K562 (cell line): ENCODE measurements around the gene BTRC. TPM values are rescaled to one million over a fixed set of nuclear protein-coding genes. Genes with fewer than 3 reads are reported as not detected.

Source experiments
- ATAC-seq: fragments of 200-7000 bp; cut with Tn5 transposase; 3 replicates; pipeline ENCODE4 v1.9.1; 2020; ENCODE audit warnings: moderate library complexity
- BruUV-seq: library from RNA; stranded (reverse); fragments of 400-500 nt; replicated peaks from 2 replicates; lab custom pipeline; 2021; lab: Mats Ljungman, UMichigan
- CTCF ChIA-PET: fragments of 300-600 bp; formaldehyde crosslinking; extraction: SDS; loops from one replicate; lab custom pipeline; 2021; ENCODE audit warnings: low intra/inter-chr PET ratio; lab: Yijun Ruan, JAX
- POLR2A ChIA-PET: fragments of 300-600, 350-650 bp; sonication (Branson Sonifier 250); formaldehyde crosslinking; extraction: SDS; loops from one replicate; lab custom pipeline; 2021; ENCODE audit warnings: antibody characterized with exemption, inconsistent platforms; lab: Yijun Ruan, JAX
- DNase-seq, 4 experiments: peaks; one replicate each; pipeline versions ENCODE4 v3.0.0 to v3.0.0-alpha.2; 2011 to 2018; ENCODE audit warnings: low spot score in 3 of 4, mixed read lengths in 3 of 4; ENCODE audit errors: extremely low read depth in 1 of 4
- FAIRE-seq: peaks from 2 replicates; lab custom pipeline; 2011; peaks lifted over from hg19 to GRCh38; lab: Jason Lieb, UNC
- H2AFZ ChIP-seq: 2 replicates; pipeline ENCODE4 v1.6.0; 2011; ENCODE audit warnings: low read depth, low read length, control low read depth, inconsistent platforms
- H3K27ac ChIP-seq: fragments of 200-600 bp; 3 replicates; pipeline ENCODE4 v1.8.0; 2011; ENCODE audit warnings: low read depth, mild to moderate bottlenecking, control low read depth, inconsistent platforms, low read length, moderate library complexity, mixed read lengths; ENCODE audit errors: extremely low read depth
- H3K27me3 ChIP-seq, 2 experiments: fragments of 300-600 bp in 1 of 2; 2 replicates in 1 of 2; 3 replicates in 1 of 2; pipeline versions ENCODE4 v1.6.0 to v1.8.0; 2011; ENCODE audit warnings: inconsistent platforms in 2 of 2, low read length in 2 of 2, mild to moderate bottlenecking in 1 of 2, mixed read lengths in 1 of 2, moderate library complexity in 1 of 2; ENCODE audit not compliant: control insufficient read depth in 2 of 2, insufficient read depth in 2 of 2
- H3K36me3 ChIP-seq: fragments of 300-600 bp; 3 replicates; pipeline ENCODE4 v1.8.0; 2011; ENCODE audit warnings: mild to moderate bottlenecking, low read length, inconsistent platforms; ENCODE audit not compliant: control insufficient read depth, insufficient read depth
- H3K4me1 ChIP-seq, 2 experiments: fragments of 200-600 bp in 1 of 2; replicated peaks in 1 of 2; 2 replicates in 1 of 2; 3 replicates in 1 of 2; pipeline versions ENCODE4 v1.5.1 to v1.8.0; 2011; ENCODE audit warnings: inconsistent platforms in 2 of 2, low read length in 2 of 2, mild to moderate bottlenecking in 1 of 2, mixed read lengths in 1 of 2, moderate library complexity in 1 of 2; ENCODE audit not compliant: control insufficient read depth in 2 of 2, insufficient read depth in 2 of 2
- H3K4me2 ChIP-seq: 2 replicates; pipeline ENCODE4 v1.6.1; 2011; ENCODE audit warnings: low read length, control low read depth, inconsistent platforms, mixed read lengths; ENCODE audit not compliant: insufficient read depth
- H3K4me3 ChIP-seq: fragments of 200-600 bp; sonication (generic), shearing (Covaris generic); 2 replicates; pipeline ENCODE4 v1.5.1; 2016; ENCODE audit warnings: control low read depth, inconsistent platforms
- H3K79me2 ChIP-seq: fragments of 200-600 bp; 3 replicates; pipeline ENCODE4 v1.8.0; 2011; ENCODE audit warnings: low read length, inconsistent platforms; ENCODE audit not compliant: control insufficient read depth, insufficient read depth
- H3K9ac ChIP-seq, 2 experiments: 2 replicates each; pipeline versions ENCODE4 v1.6.0 to v1.6.1; 2011; ENCODE audit warnings: low read depth in 2 of 2, low read length in 2 of 2, control low read depth in 1 of 2, inconsistent platforms in 1 of 2, mild to moderate bottlenecking in 1 of 2, mixed read lengths in 1 of 2; ENCODE audit not compliant: insufficient read depth in 1 of 2
- H3K9me1 ChIP-seq: one replicate; pipeline ENCODE4 v1.6.0; 2011; ENCODE audit warnings: inconsistent platforms, mild to moderate bottlenecking, low read length, moderate library complexity; ENCODE audit not compliant: control insufficient read depth, insufficient read depth
- H3K9me3 ChIP-seq: replicated peaks from 2 replicates; pipeline ENCODE4 v1.5.1; 2011; ENCODE audit warnings: low read depth, low read length, inconsistent platforms; ENCODE audit not compliant: control insufficient read depth, insufficient read depth
- H4K20me1 ChIP-seq: replicated peaks from 2 replicates; pipeline ENCODE4 v1.6.1; 2011; ENCODE audit warnings: low read length, inconsistent platforms, mixed read lengths; ENCODE audit not compliant: control insufficient read depth, insufficient read depth
- COPS2 ChIP-seq: fragments of 450-650 bp; conservative IDR thresholded peaks from 2 replicates; pipeline ENCODE4 v1.6.1; 2016; ENCODE audit warnings: mild to moderate bottlenecking, moderate library complexity
- CREM ChIP-seq: IDR thresholded peaks from 2 replicates; pipeline ENCODE4 v1.6.1; 2014; ENCODE audit warnings: antibody characterized with exemption, low read depth
- FOXA3 ChIP-seq, 2 experiments: fragments of 450-650 bp in 1 of 2; sonication (generic) in 1 of 2; formaldehyde crosslinking; IDR thresholded peaks in 1 of 2; conservative IDR thresholded peaks in 1 of 2; 2 replicates each; pipeline versions ENCODE4 v1.4.0 to v1.8.0; 2020 to 2022; ENCODE audit warnings: mild to moderate bottlenecking in 2 of 2, missing genetic modification reagents in 1 of 2
- HDGF ChIP-seq: fragments of 450-650 bp; IDR thresholded peaks from 2 replicates; pipeline ENCODE4 v1.6.1; 2016
- RBBP5 ChIP-seq: fragments of 200-600 bp; sonication (generic); IDR thresholded peaks from 2 replicates; pipeline ENCODE4 v1.6.1; 2012; ENCODE audit warnings: borderline replicate concordance, mild to moderate bottlenecking, low read length, control low read depth, inconsistent platforms; ENCODE audit not compliant: insufficient read depth, poor library complexity, severe bottlenecking
- ZBTB7A ChIP-seq: IDR thresholded peaks from 2 replicates; pipeline ENCODE4 v1.6.1; 2011; ENCODE audit warnings: low read depth, mild to moderate bottlenecking, low read length, moderate library complexity, borderline replicate concordance; ENCODE audit not compliant: control insufficient read depth
- ZNF589 ChIP-seq: fragments of 200-800 bp; sonication (Bioruptor generic); IDR thresholded peaks from 2 replicates; pipeline ENCODE4 v1.6.1; 2016; ENCODE audit warnings: low read depth, missing genetic modification characterization, missing compliant biosample characterization
- WGBS: fragments of 100-300 bp; shearing (Covaris generic); methylation state at CpG from one replicate; pipeline ENCODE4 v1.1.6; 2016; ENCODE audit warnings: low coverage, mixed read lengths; ENCODE audit not compliant: insufficient coverage; ENCODE audit errors: missing lambda C conversion rate; 5-methylcytosine and 5-hydroxymethylcytosine counted together
- in situ Hi-C: fragments of 300-500 bp; cut with MboI; formaldehyde crosslinking; loops from 4 replicates; pipeline ENCODE4 v1.15.0; 2018; ENCODE audit warnings: inconsistent platforms, mixed read lengths
- intact Hi-C: fragments of 100-400 bp; cut with micrococcal nuclease; formaldehyde crosslinking; loops from 2 replicates; pipeline ENCODE4 v1.14.2; 2022
- polyA plus RNA-seq, 8 experiments: library from polyadenylated mRNA; depleted of rRNA in 4 of 8; stranded (reverse) in 5 of 8; unstranded in 3 of 8; fragments of >200 nt; fragmentation: Nextera tagmentation in 2 of 8; fragmentation: Illumina TruSeq in 1 of 8; extraction: Ambion mirVana in 2 of 8; extraction: Trizol in 1 of 8; gene quantifications; 2 replicates each; pipeline versions ENCODE4 v1.2.1 to v1.2.3, GENCODE V29; 2011 to 2014; ENCODE audit warnings: inconsistent platforms in 1 of 8, missing spikeins in 1 of 8
- total RNA-seq, 7 experiments: library from RNA; depleted of rRNA in 6 of 7; stranded (reverse); fragments of >200 nt in 6 of 7; fragmentation: Illumina TruSeq in 2 of 7; extraction: Trizol in 2 of 7; gene quantifications; 2 replicates each; pipeline versions ENCODE4 v1.2.1 to v1.2.3, GENCODE V29; 2011 to 2021; ENCODE audit warnings: low replicate concordance in 1 of 7
- TF ChIP-seq, protein P1 (sequence below): sonication (generic); formaldehyde crosslinking; IDR thresholded peaks from 2 replicates; pipeline ENCODE4 v1.8.0; 2022; ENCODE audit warnings: mild to moderate bottlenecking, missing genetic modification reagents
- TF ChIP-seq, protein P2 (sequence below): sonication (generic); formaldehyde crosslinking; IDR thresholded peaks from 2 replicates; pipeline ENCODE4 v1.8.0; 2022; ENCODE audit warnings: mild to moderate bottlenecking, missing genetic modification reagents
- TF ChIP-seq, protein P3 (sequence below), 3 experiments: IDR thresholded peaks in 2 of 3; conservative IDR thresholded peaks in 1 of 3; 2 replicates each; pipeline ENCODE4 v1.5.1; 2011 to 2012; ENCODE audit warnings: low read length in 3 of 3, mild to moderate bottlenecking in 3 of 3, control low read depth in 2 of 3, improper control_type of control experiment in 1 of 3, inconsistent platforms in 1 of 3, low read depth in 1 of 3, mixed read lengths in 1 of 3, moderate library complexity in 1 of 3; ENCODE audit not compliant: insufficient read depth in 2 of 3

The BTRC gene
- total and polyA plus RNA-seq, 9 of the 15 experiments (the other 6 are each of a cell fraction or from before 2014, with no cell fraction given) = 1.6 to 15.4 (median 7.0) TPM

DNA sequence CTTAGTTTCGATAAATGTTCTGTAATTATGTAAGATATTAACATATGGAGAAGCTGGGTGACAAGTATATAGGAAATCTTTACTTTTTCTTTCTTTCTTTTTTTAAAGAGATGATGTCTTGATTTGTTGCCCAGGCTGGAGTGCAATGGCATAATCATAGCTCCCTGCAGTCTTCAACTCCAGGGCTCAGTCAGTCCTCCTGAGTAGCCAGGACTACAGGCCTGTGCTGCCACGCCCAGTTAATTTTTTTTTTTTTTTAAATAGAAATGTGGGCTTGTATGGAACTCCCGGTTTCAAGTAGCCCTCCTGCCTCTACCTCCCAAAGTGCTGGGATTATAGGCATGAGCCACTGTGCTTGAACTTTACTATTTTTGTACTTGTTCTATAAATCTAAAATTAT, 122.4 kb downstream of the BTRC start:
- DNase-seq (no peak), ATAC-seq (no peak), FAIRE-seq (no peak)
- CTCF ChIA-PET = no interaction called here
- no peaks in the 10 kb centered on the region for H3K36me3 ChIP-seq
- H3K9me3 ChIP-seq = no peaks in the 10 kb centered on the region
- H3K79me2 ChIP-seq = no peaks in the 10 kb centered on the region
- H3K9me1 ChIP-seq = no peaks in the 10 kb centered on the region
- in situ Hi-C loops = no loop called here
- no peaks in the 10 kb centered on the region for H4K20me1 ChIP-seq
- POLR2A ChIA-PET = no interaction called here
- no peaks in the 10 kb centered on the region; a peak in 1 of 5 replicates for H3K4me1 ChIP-seq
- no peak overlapping the region for H2AFZ ChIP-seq
- H3K4me2 ChIP-seq = no peak overlapping the region
- H3K27ac ChIP-seq = no peak overlapping the region
- no peak overlapping the region for H3K9ac ChIP-seq
- no peaks in the 10 kb centered on the region for H3K27me3 ChIP-seq
- intact Hi-C loops = no loop called here
- H3K4me3 ChIP-seq = no peak overlapping the region
- BruUV-seq = no TSS peak
- 56% methylated on average over 2 of the region's 3 CpGs for WGBS
- TF ChIP-seq FOXA3 (CRISPR knock-in tag; conservative IDR thresholded peaks at IDR 0.05 in 1 of 2, IDR thresholded peaks at IDR 0.05 in 1 of 2) (no peak), CREM (no peak), ZNF589 (CRISPR knock-in tag) (no peak), COPS2 (no peak), ZBTB7A (no peak), HDGF (no peak), RBBP5 (no peak)
- TF ChIP-seq, protein P1, sequence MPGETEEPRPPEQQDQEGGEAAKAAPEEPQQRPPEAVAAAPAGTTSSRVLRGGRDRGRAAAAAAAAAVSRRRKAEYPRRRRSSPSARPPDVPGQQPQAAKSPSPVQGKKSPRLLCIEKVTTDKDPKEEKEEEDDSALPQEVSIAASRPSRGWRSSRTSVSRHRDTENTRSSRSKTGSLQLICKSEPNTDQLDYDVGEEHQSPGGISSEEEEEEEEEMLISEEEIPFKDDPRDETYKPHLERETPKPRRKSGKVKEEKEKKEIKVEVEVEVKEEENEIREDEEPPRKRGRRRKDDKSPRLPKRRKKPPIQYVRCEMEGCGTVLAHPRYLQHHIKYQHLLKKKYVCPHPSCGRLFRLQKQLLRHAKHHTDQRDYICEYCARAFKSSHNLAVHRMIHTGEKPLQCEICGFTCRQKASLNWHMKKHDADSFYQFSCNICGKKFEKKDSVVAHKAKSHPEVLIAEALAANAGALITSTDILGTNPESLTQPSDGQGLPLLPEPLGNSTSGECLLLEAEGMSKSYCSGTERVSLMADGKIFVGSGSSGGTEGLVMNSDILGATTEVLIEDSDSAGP (CRISPR knock-in tag) = no peak
- TF ChIP-seq, protein P2, sequence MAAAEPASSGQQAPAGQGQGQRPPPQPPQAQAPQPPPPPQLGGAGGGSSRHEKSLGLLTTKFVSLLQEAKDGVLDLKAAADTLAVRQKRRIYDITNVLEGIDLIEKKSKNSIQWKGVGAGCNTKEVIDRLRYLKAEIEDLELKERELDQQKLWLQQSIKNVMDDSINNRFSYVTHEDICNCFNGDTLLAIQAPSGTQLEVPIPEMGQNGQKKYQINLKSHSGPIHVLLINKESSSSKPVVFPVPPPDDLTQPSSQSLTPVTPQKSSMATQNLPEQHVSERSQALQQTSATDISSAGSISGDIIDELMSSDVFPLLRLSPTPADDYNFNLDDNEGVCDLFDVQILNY (CRISPR knock-in tag) = no peak
- TF ChIP-seq, protein P3, sequence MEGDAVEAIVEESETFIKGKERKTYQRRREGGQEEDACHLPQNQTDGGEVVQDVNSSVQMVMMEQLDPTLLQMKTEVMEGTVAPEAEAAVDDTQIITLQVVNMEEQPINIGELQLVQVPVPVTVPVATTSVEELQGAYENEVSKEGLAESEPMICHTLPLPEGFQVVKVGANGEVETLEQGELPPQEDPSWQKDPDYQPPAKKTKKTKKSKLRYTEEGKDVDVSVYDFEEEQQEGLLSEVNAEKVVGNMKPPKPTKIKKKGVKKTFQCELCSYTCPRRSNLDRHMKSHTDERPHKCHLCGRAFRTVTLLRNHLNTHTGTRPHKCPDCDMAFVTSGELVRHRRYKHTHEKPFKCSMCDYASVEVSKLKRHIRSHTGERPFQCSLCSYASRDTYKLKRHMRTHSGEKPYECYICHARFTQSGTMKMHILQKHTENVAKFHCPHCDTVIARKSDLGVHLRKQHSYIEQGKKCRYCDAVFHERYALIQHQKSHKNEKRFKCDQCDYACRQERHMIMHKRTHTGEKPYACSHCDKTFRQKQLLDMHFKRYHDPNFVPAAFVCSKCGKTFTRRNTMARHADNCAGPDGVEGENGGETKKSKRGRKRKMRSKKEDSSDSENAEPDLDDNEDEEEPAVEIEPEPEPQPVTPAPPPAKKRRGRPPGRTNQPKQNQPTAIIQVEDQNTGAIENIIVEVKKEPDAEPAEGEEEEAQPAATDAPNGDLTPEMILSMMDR (IDR thresholded peaks at IDR 0.05 in 2 of 3, conservative IDR thresholded peaks at IDR 0.05 in 1 of 3; ENCODE audit: insufficient read depth in 2 of 3, low read depth in 1 of 3, low read length in 3 of 3) = no peak
